D341Med (cell line): ENCODE results near the gene EXOC2.
A peak's percentile ranks its signal among the peaks of the same experiment; 100 is the strongest.

Experiments
- DNase-seq: peaks from one replicate; pipeline ENCODE4 v3.0.0; 2012; ENCODE audit warnings: low spot score

Gene EXOC2

DNA sequence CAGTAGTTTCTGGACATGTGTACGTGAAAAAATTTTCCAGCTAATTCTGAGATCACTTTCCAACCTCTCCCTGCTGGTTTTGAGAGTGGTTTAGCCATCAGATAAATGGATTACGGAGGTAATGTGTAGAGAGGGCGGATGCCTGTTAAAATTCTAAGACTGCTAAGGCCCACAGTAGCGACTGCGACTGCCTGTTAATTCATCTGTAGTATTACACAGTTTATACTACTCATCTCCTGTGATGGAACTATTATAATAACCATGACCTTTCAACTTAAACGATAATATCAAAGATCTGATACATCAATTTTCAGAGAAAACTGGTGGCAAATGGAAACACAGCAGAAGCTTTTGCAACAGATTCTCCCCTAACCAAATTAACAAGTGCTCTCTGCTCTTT is 199.1 kb downstream of the EXOC2 start:
- no peak for DNase-seq

DNA sequence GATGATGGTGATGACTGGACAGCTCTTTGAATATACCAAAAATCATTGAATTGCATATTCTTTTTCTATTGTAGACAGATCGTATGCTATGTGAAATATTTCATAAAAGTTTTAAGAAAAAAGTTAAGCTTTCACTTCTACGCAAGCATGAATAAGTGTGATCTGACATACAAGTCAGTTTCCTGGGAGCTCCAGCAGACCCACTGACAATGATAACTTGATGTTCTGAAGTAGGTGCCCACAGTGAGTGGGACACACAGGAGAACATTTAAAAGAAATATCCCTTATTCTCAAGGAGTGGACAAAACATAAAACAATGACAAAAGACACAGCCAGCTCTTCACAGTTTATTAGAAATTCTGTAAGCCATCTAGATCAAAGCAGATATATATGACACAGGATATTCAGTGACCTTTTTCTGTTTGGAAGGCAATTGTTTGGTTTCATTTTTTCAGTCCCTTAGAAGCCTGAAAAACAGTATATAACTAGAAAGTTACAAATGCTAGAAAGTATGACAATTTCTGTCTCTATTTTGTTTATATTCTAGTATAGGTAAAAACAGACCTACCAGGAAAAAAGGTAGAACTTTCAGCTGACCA is 200.0 kb downstream of the EXOC2 start:
- DNase-seq = no peak

DNA sequence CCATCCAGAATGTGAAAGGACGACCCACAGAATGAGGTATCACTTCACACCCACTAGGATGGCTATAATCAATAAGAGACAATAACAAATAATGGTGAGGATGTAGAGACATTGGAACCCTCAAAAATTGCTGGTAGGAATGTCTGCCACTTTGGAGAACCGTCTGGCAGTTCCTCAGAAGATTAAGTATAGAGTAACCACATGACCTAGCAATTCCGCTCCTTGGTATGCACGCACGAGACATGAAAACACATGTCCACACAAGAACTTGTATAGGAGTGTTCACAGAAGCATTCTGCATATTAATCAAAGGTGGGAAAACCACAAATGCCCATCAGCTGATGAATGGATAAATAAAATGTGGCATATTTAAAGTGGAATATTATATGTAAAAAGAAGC is 200.8 kb downstream of the EXOC2 start:
- no peak for DNase-seq

DNA sequence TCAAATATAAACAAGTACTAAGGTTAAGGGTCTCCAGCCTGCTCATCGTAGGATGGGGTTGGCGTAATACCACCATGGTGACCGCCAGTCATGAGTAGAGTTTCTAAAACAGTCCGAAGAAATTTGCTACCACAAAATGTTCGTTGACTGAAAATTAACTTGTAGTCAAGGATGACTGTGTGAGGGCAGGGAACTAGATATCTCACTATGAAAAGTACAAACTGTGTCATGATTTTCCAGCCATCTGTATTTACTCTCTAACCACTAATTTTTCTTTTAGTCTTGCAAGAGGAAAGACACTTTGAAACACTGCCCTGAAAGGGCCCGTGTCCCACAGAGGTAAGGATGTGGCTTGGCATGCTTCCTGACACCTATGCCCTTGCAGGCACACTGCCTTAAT is 201.7 kb downstream of the EXOC2 start:
- DNase-seq = no peak

DNA sequence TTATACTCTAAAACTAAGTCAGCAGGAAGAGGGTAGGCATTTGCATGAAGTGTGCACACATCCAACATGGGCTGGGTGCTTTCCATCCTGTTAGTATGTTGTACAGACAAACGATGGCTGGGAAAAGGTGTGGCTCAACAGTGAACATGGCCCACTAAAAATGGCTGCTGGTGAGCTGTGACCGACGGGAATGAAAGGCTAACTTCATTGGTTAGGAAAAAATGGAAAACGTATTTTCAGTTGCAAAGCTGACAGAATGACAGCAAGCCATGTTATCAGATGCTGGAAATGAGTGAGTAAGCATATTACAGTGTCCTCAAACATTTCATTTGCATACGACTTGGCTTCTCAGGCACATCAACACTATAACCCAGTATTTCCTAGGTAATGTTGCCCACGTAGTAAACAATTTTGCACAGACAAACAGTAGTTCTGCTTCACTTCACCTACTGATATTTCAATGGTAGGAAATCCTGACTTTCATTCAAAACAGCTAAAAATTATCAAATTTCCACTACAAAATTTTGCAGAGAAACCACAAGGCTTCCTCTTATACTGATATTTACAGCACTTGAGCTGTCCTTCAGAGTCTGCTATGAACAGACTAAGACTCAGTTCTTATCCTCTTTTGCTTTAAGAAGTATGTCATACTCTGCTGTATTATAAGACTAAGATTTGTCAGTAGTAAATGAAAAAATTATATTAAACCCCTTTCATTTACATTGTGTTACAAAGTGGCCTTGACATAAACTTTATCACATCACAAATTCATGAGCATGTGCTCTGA is 202.5 kb downstream of the EXOC2 start:
- DNase-seq = no peak

DNA sequence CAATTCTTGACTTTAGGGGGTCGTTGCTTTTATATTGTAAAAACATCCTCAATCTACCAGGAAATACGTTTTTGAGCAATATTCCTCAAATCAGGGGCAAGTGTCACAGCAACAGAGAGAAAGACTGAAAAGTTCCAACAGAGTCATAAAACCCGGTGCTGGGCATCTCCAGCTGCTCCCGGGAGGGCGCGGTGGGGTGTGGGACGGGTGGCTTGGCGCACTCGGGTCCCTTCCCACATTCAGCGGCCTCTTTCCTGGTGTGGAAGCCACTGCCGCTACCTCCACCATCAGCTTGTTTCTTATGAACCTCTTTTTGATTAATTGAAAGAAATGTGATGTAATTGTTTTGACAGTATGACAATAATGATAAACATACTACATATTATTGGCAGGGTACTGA is 203.2 kb downstream of the EXOC2 start:
- DNase-seq = no peak

DNA sequence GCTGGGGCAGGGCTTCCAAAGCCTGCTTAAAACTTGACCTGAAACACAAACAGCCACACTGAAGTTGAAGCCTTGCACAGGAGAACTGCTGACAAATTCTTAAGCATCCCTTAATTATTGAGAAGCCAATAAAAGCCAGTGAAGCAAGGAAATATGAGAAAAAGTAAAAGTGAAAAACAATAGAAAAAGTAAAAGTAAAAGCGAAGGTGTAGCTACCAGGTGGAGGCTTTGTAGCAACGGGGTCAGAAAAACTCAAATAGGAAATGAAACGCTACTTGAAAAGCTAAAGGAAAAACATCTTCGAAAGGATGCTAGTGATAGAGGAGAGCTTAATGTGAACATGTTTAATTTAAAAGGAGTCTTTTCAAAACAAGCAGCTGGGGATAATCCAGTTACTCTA is 203.9 kb downstream of the EXOC2 start:
- DNase-seq = no peak

DNA sequence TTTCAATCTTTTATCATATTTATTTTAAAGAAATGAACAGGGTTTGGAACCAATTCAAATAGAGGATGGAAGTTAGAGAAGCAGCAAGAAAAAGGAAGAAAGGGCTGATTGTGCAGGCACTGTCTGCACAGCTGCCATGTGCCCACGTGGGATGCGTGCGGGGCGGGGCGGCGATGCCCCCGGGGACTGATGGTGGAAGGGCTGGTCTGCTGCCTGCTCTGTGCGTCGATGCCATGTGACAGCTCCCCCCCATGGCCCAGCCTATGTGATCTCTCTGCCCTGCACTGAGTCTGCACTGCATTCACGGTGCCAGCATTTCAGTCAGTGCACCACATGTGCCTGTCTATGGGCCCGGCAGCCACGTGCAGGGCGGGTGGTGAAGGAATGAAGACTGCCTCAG is 205.0 kb downstream of the EXOC2 start:
- no peak for DNase-seq

DNA sequence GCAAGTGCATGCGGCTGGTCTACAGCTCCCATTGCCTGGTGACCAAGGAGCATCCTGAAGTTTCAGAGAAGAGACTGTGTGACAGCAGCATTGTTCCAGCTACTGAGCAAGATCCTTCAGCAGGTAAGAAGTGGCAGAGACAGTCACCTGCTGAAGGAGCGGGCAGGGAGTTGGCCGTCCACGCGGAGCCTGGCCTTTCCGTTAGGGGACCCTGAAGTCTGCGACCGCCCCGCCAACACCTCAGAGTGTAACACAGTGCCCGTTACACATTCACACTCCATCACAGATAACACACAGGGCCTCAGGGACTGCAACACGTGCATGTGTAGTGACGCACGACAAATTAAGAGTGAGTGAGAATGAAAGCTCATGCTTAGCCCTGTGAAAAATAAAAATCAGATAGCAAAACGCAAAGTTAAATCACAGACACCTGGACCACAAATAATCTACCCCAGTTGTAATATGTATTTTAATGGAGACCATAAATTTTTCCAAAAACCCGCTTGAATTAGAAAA is 207.2 kb downstream of the EXOC2 start:
- no peak for DNase-seq

DNA sequence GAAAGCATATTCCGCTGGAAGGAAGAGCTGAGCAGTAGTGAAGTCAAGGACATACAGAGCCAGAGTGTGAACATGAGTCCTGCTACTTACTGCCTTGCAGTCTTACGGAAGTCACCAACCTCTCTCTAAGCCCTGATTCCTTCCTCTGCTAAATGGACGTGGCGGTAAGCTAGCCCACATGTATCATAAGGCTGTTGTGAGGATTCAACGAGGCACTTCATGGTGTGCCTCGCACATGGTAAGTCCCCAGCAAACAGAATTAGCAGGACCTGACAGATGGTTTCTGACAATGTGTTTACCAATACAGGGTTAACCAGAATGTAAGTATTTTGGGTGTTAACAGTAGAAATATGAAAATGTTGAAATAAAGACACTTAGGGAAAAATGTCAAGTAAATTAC is 208.2 kb downstream of the EXOC2 start:
- no peak for DNase-seq

DNA sequence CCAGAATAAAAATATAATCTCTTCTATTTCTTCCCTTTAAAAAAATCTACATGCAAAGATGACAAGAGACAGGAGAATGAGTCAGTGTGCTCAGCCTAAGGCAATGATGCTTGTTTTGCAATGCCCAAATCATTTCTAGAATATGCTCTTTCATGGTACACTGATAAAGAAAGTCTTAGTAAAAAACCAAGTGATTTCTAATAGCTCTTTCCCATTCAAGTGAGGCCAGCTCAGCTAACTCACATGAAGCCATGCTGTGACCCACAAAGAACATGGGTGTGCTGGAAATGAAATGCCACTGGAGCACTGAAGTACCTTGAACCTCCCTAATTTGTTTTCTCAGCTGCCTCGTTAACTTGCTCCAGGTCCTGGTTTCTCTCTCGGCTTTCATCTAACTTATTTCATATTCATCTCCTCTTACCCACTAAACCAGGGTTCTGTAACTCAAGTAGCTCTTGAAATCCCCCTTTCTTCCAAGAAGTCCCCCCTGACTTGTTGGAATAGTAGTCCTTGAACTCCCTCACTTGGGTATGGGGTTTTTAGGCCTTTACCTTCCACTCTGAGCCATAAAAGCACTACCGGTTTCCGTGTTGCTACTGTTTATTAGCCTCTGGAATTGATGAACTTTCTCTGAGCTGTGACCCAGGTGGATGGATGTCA is 208.7 kb downstream of the EXOC2 start:
- DNase-seq = no peak

DNA sequence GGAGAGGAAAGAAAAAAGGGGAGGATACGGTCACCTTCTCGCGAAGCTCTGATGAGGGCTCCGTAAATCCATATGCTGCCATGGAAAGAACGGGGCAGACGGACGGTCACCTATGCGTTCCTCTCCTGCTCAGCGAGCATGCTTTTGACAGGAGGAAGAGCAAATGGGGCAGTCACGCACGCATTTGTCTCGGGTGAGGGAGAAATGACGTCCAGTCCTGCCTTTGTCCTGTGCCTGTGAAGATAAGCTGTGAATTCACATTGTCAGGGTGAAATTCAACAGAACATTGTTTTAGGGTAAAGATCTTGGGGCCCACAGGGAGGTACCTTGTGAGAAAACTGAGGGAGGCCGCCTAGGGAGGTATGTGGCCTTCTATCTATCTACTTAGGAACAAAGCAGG is 217.6 kb downstream of the EXOC2 start:
- no peak for DNase-seq

DNA sequence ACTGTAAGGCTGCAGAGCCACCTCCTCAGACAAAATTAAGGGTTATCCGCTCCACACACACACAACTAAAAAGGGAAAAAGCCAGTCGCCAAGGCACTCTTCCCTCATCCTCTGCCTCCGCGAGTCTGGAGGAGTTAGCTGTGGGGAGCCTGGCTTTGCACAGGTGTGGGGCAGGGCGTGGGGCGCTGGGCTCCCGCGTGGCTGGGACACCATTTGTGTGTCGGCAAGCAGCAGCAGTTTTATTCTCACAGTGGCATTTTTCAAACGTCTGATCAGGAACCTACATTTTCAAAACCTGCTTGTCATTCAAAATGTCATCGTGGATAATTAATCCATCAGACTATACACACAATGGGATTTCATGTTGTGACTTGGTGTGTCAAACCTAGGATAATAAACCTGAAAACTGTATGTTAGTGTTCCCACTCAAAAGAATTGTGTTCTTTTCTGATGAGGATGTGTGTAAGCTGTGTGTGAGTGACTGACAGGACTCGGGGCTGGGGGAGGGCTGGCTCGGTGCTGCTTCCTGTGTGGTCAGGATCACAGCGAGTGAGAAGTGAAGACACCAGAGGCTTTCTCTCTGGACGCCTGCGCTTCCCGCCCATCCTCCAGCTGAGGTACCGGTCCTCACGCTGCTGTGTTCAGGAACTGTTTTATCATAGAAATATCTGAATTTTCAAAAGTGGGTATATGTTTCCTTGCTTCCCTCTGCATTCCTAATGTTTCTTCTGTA is 218.3 kb downstream of the EXOC2 start:
- peak; percentile 39 for DNase-seq

DNA sequence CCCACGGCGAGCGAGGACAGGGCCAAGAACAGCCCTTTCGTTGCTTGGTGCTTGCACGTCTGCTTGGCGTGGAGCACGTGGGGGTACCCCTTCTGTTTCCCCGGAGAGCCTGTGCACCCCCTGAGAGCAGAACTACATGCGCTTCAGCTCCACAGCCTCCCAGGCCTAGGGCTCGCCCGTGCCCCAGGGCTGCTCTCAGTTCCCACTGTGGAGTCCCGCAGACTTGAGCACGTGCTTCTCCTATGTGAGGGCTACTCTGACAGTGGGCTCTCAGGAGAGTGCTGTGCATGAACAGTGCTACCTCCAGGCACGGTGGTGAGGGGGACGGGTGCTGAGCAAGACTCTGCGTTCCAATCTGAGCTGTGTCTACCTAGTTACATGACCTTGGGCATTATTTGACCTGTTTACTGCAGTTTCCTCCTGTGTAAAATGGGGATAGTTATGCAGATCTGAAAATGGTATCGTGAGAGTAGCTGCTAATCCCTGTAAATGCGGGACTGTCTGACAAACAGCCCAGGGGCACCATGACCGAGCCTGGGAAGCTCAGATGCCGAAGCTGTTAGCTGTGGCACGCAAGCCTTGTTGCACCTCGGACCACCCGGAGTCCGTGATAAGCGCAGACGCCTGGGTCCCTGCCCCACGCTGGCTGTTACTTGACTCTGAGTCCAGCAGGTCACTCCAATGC is 219.0 kb downstream of the EXOC2 start:
- no peak for DNase-seq

DNA sequence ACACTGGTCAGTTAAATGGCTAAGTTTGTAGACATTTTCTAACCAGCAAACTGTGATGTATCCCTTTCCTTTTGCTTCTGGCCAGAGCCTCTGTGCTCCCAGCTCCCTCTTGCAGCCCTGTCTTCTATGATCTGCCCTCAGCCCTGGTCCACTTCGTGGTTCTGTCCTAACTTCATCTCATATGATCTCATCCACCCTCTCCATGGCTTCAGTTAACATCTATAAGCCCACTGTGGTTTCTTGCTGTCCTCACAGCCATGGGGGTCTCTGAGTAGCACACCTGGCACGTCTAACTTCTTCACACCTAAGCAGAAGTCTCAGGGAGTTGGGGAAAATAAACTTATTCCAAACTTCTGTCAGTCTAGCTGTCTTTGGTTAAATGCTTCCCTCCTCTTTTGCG is 219.6 kb downstream of the EXOC2 start:
- no peak for DNase-seq

DNA sequence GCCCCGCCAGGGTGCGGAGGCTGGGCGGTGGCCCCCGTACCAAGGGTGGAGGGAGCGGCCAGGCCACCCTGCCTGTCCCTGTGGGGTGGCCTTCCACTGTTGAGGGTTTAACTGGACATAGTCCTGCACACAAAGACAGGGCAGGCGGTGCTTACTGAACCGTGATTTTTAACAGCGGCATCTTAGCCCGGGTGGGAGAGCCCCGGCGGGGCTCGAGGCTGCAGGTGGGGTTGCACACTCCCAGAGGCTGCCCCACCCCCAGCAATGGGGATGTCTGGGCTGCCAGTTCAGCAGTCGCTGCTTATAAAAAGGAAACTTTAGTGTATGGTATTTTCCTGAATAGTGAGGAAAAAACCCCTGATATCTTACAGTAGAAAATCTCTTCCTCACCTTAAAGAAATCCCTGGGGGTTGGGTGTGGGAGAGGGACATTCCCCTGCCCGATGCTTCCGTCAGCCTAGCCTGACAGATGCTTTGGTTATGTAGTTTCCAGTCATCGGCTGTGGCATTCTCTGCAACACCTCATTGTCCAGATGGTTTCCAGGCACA is 222.0 kb downstream of the EXOC2 start:
- no peak for DNase-seq

DNA sequence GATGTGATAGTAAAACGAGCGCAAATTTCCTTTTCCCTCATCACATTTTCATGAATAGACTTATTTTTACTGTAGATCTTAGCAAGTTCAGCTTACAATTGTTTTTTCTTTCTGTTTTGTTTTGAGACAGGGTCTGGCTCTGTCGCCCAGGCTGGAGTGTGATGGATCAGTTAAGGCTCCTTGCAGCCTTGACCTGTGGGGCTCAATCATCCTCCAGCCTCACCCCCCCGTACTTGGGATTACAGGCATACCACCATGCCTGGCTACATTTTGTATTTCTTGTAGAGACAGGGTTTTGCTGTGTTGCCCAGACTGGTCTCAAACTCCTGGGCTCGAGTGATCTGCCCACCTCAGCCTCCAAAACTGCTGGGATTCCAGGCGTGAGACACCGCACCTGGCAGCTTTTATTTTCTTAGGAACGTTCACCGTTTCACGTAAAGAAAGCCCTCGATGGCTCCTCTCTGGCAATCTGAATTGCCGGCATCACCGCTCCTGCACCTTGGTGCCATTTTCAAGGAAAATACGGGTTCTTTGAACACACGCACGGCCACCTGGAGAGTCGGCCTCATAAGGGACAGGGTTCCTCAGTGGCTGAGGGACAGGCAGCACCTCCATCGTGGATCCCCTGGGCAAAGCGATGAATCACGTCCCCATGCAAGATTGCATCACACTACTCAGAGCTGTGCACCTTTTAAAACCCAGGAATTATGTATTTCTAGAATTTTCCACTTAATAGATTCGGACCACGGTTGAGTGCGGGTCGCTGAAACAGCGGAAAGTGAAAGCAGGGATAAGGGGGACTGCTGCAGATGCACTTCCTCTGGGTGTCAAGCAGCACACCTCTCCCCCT is 222.7 kb downstream of the EXOC2 start:
- no peak for DNase-seq

DNA sequence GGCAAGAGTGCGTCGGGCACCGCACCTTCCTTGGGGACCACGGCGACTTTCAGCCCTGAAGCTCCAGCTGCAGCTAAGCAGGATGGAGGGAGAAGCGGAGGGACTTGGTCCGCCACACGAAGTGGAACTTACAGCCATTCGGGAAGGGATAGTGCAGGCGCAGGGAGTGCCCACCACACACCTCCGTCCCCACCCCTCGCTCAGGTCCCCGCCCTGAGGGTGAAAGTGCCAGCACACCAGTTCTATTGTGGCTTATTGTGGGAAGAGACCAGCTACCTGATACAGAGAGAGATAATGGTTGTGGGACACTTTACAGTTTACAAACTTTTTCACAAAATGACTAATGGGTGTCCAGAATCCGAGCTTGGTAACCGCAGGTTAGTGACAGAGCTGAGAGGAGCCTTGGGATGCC is 225.3 kb downstream of the EXOC2 start:
- no peak for DNase-seq

DNA sequence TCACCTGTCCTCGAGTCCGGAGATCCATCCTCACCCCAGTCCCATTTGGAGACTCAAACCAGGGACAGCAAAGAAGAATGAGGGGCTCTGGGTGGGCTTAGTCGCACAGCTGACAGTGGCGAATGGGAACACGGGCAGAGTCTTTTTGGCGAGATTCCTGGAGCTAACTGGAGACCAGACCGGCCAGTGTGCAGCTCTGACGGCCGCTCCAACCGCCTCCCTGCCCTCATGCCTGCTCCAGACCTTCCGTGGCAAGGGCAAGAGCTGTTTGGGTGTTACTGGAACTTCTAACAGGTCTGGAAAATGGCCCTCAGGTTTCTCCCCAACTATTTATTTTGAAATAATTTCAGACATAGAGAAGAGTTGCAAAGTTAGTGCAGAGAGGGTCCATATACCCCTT is 225.8 kb downstream of the EXOC2 start:
- no peak for DNase-seq

DNA sequence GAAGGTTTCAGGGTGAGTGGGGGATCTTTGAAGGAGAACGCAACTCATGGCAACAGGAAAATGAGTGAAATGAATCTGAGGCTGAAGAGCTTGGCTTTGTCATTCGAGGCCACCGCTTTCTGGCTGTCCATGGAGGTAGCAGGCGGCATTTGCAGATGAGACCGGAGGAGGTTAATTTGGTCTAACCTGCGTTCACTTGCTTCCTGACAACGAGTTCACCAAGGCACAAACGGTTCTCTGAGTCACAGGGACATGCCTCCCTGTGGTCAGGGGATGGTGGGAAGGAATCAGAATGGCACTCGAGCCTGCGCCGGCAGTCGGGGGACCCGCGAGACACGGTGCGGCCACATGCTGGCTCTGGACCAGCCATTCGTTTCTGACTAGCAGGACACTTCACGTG is 226.4 kb downstream of the EXOC2 start:
- DNase-seq = no peak
